Measurements from ENCODE around the gene DNM3. TPM values are rescaled to one million over a fixed set of nuclear protein-coding genes. Genes with fewer than 3 reads are reported as not detected.

The DNM3 gene
- total and polyA plus RNA-seq, 2 experiments from 2014 or later: 0.11 to 1.4 TPM

- in situ Hi-C loops (cut with MboI): no loop called here
- Histone ChIP-seq H3K9me2 (ENCODE audit: insufficient read depth) (no peaks in the 10 kb centered on the region), H3K27me3 (replicated peaks; ENCODE audit: insufficient read depth) (no peaks in the 10 kb centered on the region), H3K4me1 (ENCODE audit: insufficient read depth) (no peaks in the 10 kb centered on the region), H4K20me1 (ENCODE audit: insufficient read depth) (no peaks in the 10 kb centered on the region), H3K79me2 (ENCODE audit: insufficient read depth) (no peaks in the 10 kb centered on the region), H3F3A (ENCODE audit: insufficient read depth) (no peaks in the 10 kb centered on the region), H3K36me3 (ENCODE audit: low read depth) (no peaks in the 10 kb centered on the region), H3K9me3 (ENCODE audit: low read depth) (no peaks in the 10 kb centered on the region), H3K27ac (no peak overlapping the region), H3K9ac (no peak overlapping the region), H2AFZ (no peak overlapping the region), H3K4me2 (ENCODE audit: unreplicated experiment) (no peak overlapping the region), H3K4me3 (no peak overlapping the region)
- 80 to 87% methylated on average over 2 of the region's 2 CpGs for WGBS, 2 experiments (ENCODE audit: low coverage in 1 of 2, low lambda C conversion rate in 2 of 2, missing lambda C conversion rate in 2 of 2)
- DNase-seq: no peak
- TF ChIP-seq EZH2 (IDR thresholded peaks at IDR 0.05; ENCODE audit: insufficient read depth, poor library complexity, severe bottlenecking): no peak
- TF ChIP-seq EZH2phosphoT487 (IDR thresholded peaks at IDR 0.05; ENCODE audit: insufficient read depth, low read depth): no peak
Measured at GRCh38 chr1:172220376-172220775, 379.1 kb downstream of the DNM3 start.

GRCh38 chr1:172221436-172221835 is 380.1 kb downstream of the DNM3 start:
- no peak overlapping the region for H3K4me3 ChIP-seq
- DNase-seq: no peak
- H3K27me3 ChIP-seq (replicated peaks; ENCODE audit: insufficient read depth): no peaks in the 10 kb centered on the region
- no peaks in the 10 kb centered on the region for H3K36me3 ChIP-seq (ENCODE audit: low read depth)
- WGBS, 2 experiments (ENCODE audit: low coverage in 1 of 2, low lambda C conversion rate in 2 of 2, missing lambda C conversion rate in 2 of 2): 96 to 98% methylated on average over 2 of the region's 2 CpGs
- no peaks in the 10 kb centered on the region for H3F3A ChIP-seq (ENCODE audit: insufficient read depth)
- no peaks in the 10 kb centered on the region for H3K9me3 ChIP-seq (ENCODE audit: low read depth)
- no peaks in the 10 kb centered on the region for H3K79me2 ChIP-seq (ENCODE audit: insufficient read depth)
- H3K4me1 ChIP-seq (ENCODE audit: insufficient read depth): no peaks in the 10 kb centered on the region
- no peak overlapping the region for H3K9ac ChIP-seq
- H3K27ac ChIP-seq: no peak overlapping the region
- no peak overlapping the region for H2AFZ ChIP-seq
- H4K20me1 ChIP-seq (ENCODE audit: insufficient read depth): no peaks in the 10 kb centered on the region
- no peaks in the 10 kb centered on the region for H3K9me2 ChIP-seq (ENCODE audit: insufficient read depth)
- H3K4me2 ChIP-seq (ENCODE audit: unreplicated experiment): no peak overlapping the region
- in situ Hi-C loops (cut with MboI): no loop called here
- no peak for TF ChIP-seq EZH2 (IDR thresholded peaks at IDR 0.05; ENCODE audit: insufficient read depth, poor library complexity, severe bottlenecking)
- no peak for TF ChIP-seq EZH2phosphoT487 (IDR thresholded peaks at IDR 0.05; ENCODE audit: insufficient read depth, low read depth)

GRCh38 chr1:172224871-172225270 is 383.6 kb downstream of the DNM3 start:
- WGBS, 2 experiments (ENCODE audit: low coverage in 1 of 2, low lambda C conversion rate in 2 of 2, missing lambda C conversion rate in 2 of 2): 79 to 86% methylated on average over 2 to 3 of the region's 3 CpGs
- H3K4me1 ChIP-seq (ENCODE audit: insufficient read depth): no peaks in the 10 kb centered on the region
- H3K36me3 ChIP-seq (ENCODE audit: low read depth): no peaks in the 10 kb centered on the region
- H3K4me2 ChIP-seq (ENCODE audit: unreplicated experiment): no peak overlapping the region
- in situ Hi-C loops (cut with MboI): no loop called here
- H2AFZ ChIP-seq: no peak overlapping the region
- no peaks in the 10 kb centered on the region for H3K79me2 ChIP-seq (ENCODE audit: insufficient read depth)
- no peak overlapping the region for H3K4me3 ChIP-seq
- no peak for DNase-seq
- H3K9me2 ChIP-seq (ENCODE audit: insufficient read depth): no peaks in the 10 kb centered on the region
- TF ChIP-seq EZH2 (IDR thresholded peaks at IDR 0.05; ENCODE audit: insufficient read depth, poor library complexity, severe bottlenecking) (no peak), EZH2phosphoT487 (IDR thresholded peaks at IDR 0.05; ENCODE audit: insufficient read depth, low read depth) (no peak)
- H3K27ac ChIP-seq: no peak overlapping the region
- no peaks in the 10 kb centered on the region for H4K20me1 ChIP-seq (ENCODE audit: insufficient read depth)
- no peak overlapping the region for H3K9ac ChIP-seq
- H3F3A ChIP-seq (ENCODE audit: insufficient read depth): no peaks in the 10 kb centered on the region
- H3K27me3 ChIP-seq (replicated peaks; ENCODE audit: insufficient read depth): no peaks in the 10 kb centered on the region
- H3K9me3 ChIP-seq (ENCODE audit: low read depth): no peaks in the 10 kb centered on the region

GRCh38 chr1:172229942-172230341 is 388.6 kb downstream of the DNM3 start:
- Histone ChIP-seq H3K36me3 (ENCODE audit: low read depth) (no peaks in the 10 kb centered on the region), H3K4me2 (ENCODE audit: unreplicated experiment) (no peak overlapping the region), H4K20me1 (ENCODE audit: insufficient read depth) (no peaks in the 10 kb centered on the region), H3K9me2 (ENCODE audit: insufficient read depth) (no peaks in the 10 kb centered on the region), H3F3A (ENCODE audit: insufficient read depth) (no peaks in the 10 kb centered on the region), H3K4me3 (no peak overlapping the region), H3K9ac (no peak overlapping the region), H2AFZ (no peak overlapping the region), H3K27me3 (replicated peaks; ENCODE audit: insufficient read depth) (no peaks in the 10 kb centered on the region), H3K79me2 (ENCODE audit: insufficient read depth) (no peaks in the 10 kb centered on the region), H3K27ac (no peak overlapping the region), H3K4me1 (ENCODE audit: insufficient read depth) (no peaks in the 10 kb centered on the region), H3K9me3 (ENCODE audit: low read depth) (no peaks in the 10 kb centered on the region)
- in situ Hi-C loops (cut with MboI): no loop called here
- no peak for DNase-seq
- WGBS, 2 experiments (ENCODE audit: low coverage in 1 of 2, low lambda C conversion rate in 2 of 2, missing lambda C conversion rate in 2 of 2): 93 to 95% methylated on average over 1 of the region's 1 CpG
- no peak for TF ChIP-seq EZH2 (IDR thresholded peaks at IDR 0.05; ENCODE audit: insufficient read depth, poor library complexity, severe bottlenecking)
- no peak for TF ChIP-seq EZH2phosphoT487 (IDR thresholded peaks at IDR 0.05; ENCODE audit: insufficient read depth, low read depth)

GRCh38 chr1:172230526-172230925 is 389.2 kb downstream of the DNM3 start:
- no peaks in the 10 kb centered on the region for H3F3A ChIP-seq (ENCODE audit: insufficient read depth)
- no peaks in the 10 kb centered on the region for H3K27me3 ChIP-seq (replicated peaks; ENCODE audit: insufficient read depth)
- H3K9me2 ChIP-seq (ENCODE audit: insufficient read depth): no peaks in the 10 kb centered on the region
- H3K79me2 ChIP-seq (ENCODE audit: insufficient read depth): no peaks in the 10 kb centered on the region
- no peak overlapping the region for H2AFZ ChIP-seq
- no peak for TF ChIP-seq EZH2 (IDR thresholded peaks at IDR 0.05; ENCODE audit: insufficient read depth, poor library complexity, severe bottlenecking)
- no peak for TF ChIP-seq EZH2phosphoT487 (IDR thresholded peaks at IDR 0.05; ENCODE audit: insufficient read depth, low read depth)
- no peaks in the 10 kb centered on the region for H3K9me3 ChIP-seq (ENCODE audit: low read depth)
- no peaks in the 10 kb centered on the region for H3K36me3 ChIP-seq (ENCODE audit: low read depth)
- no peak overlapping the region for H3K9ac ChIP-seq
- no peaks in the 10 kb centered on the region for H3K4me1 ChIP-seq (ENCODE audit: insufficient read depth)
- in situ Hi-C loops (cut with MboI): no loop called here
- WGBS, 2 experiments (ENCODE audit: low coverage in 1 of 2, low lambda C conversion rate in 2 of 2, missing lambda C conversion rate in 2 of 2): 95 to 100% methylated on average over 2 of the region's 2 CpGs
- no peak overlapping the region for H3K27ac ChIP-seq
- no peaks in the 10 kb centered on the region for H4K20me1 ChIP-seq (ENCODE audit: insufficient read depth)
- no peak for DNase-seq
- no peak overlapping the region for H3K4me3 ChIP-seq
- no peak overlapping the region for H3K4me2 ChIP-seq (ENCODE audit: unreplicated experiment)

Measured in GM23248 (cell line).